Testis (tissue), 3 donors: ENCODE measurements around the gene BMP7. TPM values are rescaled to one million over a fixed set of nuclear protein-coding genes. Genes with fewer than 3 reads are reported as not detected.
"Not testable (repeated sequence)": the region's sequence is repeated elsewhere in the genome, so short reads cannot be mapped to it uniquely, and the experiment has no call there.

Experiments
- DNase-seq: peaks from one replicate; pipeline ENCODE4 v3.0.0-alpha.2; 2019
- H3K27ac ChIP-seq, 2 donors: fragments of 200-600 bp; sonication (generic); one replicate each; pipeline ENCODE4 v1.5.1; 2019
- H3K27me3 ChIP-seq: fragments of 200-600 bp; sonication (generic); one replicate; pipeline ENCODE4 v1.5.1; 2019
- H3K36me3 ChIP-seq: fragments of 200-600 bp; sonication (generic); one replicate; pipeline ENCODE4 v1.5.1; 2017; ENCODE audit warnings: low read depth; ENCODE audit errors: missing control alignments
- H3K4me1 ChIP-seq: fragments of 200-600 bp; sonication (generic); one replicate; pipeline ENCODE4 v1.5.1; 2019
- H3K4me3 ChIP-seq, 2 donors: fragments of 200-600 bp; sonication (generic); one replicate each; pipeline ENCODE4 v1.5.1; 2017 to 2019
- H3K9me3 ChIP-seq: fragments of 200-600 bp; sonication (generic); one replicate; pipeline ENCODE4 v1.5.1; 2017
- POLR2A ChIP-seq: fragments of 450-650 bp; IDR thresholded peaks from one replicate; pipeline ENCODE4 v1.6.1; 2017; ENCODE audit warnings: antibody characterized with exemption, mild to moderate bottlenecking, moderate library complexity
- WGBS, 2 donors: methylation state at CpG; one replicate each; pipeline ENCODE4 v1.1.5; 2018; 5-methylcytosine and 5-hydroxymethylcytosine counted together
- intact Hi-C: fragments of 100-400 bp; cut with DNase I; formaldehyde crosslinking; loops from one replicate; pipeline ENCODE4 v1.15.1; 2023; ENCODE audit warnings: low total_unique reads
- polyA plus RNA-seq: library from polyadenylated mRNA; stranded (reverse); fragments of 350-450 nt; fragmentation: Illumina TruSeq; extraction: RNeasy Lipid Tissue Mini Kit (QIAGEN cat#74804); gene quantifications from one replicate; pipeline ENCODE4 v1.2.3, GENCODE V29; 2014; ENCODE audit warnings: low read depth, low replicate concordance; ENCODE audit not compliant: insufficient read depth
- total RNA-seq, 2 donors: library from RNA; depleted of rRNA; stranded (reverse); fragments of >200 nt; gene quantifications; one replicate each; pipeline ENCODE4 v1.2.3, GENCODE V29; 2016
- TF ChIP-seq, protein P1 (sequence below), 3 experiments: fragments of 450-650 bp in 2 of 3; fragments of 200-600 bp in 1 of 3; sonication (generic) in 1 of 3; IDR thresholded peaks; one replicate each; pipeline ENCODE4 v1.5.1; 2016 to 2019; ENCODE audit warnings: antibody characterized with exemption in 3 of 3, mild to moderate bottlenecking in 2 of 3, moderate library complexity in 1 of 3

BMP7 gene
- total and polyA plus RNA-seq, 3 donors from 2014 or later: 2.4 to 7.1 (median 3.3) TPM

DNA sequence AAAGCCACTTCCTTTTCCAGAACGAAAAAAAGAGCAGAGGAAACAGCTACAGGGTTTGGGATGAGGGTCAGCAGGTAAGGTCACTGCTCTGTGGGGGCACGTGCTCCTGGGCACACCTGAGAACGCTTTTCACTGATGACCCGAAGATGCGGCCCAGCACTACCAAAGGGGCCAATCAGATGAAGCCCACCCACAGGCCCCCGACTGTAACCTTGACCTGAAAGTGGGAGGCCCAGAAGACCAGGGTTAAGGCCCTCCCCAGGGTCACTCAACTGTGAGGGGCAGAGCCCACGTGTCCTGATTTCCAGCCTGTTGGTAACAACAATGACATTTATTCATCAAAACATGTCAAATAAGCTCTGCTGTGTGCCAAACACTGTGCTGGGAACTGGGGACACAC lies 108.0 kb downstream of the BMP7 start:
- Histone ChIP-seq H3K36me3 (no peaks in the 10 kb centered on the region), H3K27me3 (no peaks in the 10 kb centered on the region), H3K9me3 (no peaks in the 10 kb centered on the region), H3K4me3 (no peak overlapping the region), H3K4me1 (no peaks in the 10 kb centered on the region), H3K27ac (no peak overlapping the region)
- no peak for DNase-seq
- whole genome bisulfite sequencing, 2 donors: 73 to 81% methylated on average over 7 of the region's 7 CpGs
- intact Hi-C loops: no loop called here
- TF ChIP-seq, protein P1, sequence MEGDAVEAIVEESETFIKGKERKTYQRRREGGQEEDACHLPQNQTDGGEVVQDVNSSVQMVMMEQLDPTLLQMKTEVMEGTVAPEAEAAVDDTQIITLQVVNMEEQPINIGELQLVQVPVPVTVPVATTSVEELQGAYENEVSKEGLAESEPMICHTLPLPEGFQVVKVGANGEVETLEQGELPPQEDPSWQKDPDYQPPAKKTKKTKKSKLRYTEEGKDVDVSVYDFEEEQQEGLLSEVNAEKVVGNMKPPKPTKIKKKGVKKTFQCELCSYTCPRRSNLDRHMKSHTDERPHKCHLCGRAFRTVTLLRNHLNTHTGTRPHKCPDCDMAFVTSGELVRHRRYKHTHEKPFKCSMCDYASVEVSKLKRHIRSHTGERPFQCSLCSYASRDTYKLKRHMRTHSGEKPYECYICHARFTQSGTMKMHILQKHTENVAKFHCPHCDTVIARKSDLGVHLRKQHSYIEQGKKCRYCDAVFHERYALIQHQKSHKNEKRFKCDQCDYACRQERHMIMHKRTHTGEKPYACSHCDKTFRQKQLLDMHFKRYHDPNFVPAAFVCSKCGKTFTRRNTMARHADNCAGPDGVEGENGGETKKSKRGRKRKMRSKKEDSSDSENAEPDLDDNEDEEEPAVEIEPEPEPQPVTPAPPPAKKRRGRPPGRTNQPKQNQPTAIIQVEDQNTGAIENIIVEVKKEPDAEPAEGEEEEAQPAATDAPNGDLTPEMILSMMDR (IDR thresholded peaks at IDR 0.05): no peak
- no peak for TF ChIP-seq POLR2A

DNA sequence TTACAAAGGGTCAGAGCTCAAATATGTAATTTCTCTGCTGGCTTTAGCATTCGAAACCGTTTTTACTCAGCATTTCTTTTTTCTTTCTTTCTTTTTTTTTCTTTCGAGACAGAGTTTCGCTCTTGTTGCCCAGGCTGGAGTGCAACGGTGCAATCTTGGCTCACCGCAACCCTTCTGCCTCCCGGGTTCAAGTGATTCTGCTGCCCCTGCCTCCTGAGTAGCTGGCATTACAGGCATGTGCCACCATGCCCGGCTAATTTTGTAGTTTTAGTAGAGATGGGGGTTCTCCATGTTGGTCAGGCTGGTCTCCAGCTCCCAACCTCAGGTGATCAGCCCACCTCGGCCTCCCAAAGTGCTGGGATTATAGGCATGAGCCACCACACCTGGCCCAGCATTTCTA lies 108.7 kb downstream of the BMP7 start:
- H3K4me1 ChIP-seq, H3K27ac ChIP-seq, DNase-seq, H3K27me3 ChIP-seq, H3K36me3 ChIP-seq, H3K4me3 ChIP-seq, H3K9me3 ChIP-seq, intact Hi-C loops: not testable (repeated sequence)
- 62 to 69% methylated on average over 9 of the region's 9 CpGs for WGBS, 2 donors

- DNase-seq: no peak
- TF ChIP-seq, protein P1 (IDR thresholded peaks at IDR 0.05): no peak
- no peak for TF ChIP-seq POLR2A
- Histone ChIP-seq H3K4me3 (no peak overlapping the region), H3K4me1 (no peaks in the 10 kb centered on the region), H3K27me3 (no peaks in the 10 kb centered on the region), H3K36me3 (no peaks in the 10 kb centered on the region), H3K27ac (no peak overlapping the region), H3K9me3 (no peaks in the 10 kb centered on the region)
- intact Hi-C loops: no loop called here
- WGBS, 2 donors: 72 to 75% methylated on average over 4 to 13 of the region's 13 CpGs
These were observed 109.2 kb downstream of the BMP7 start for GRCh38 chr20:57157106-57157691.

DNA sequence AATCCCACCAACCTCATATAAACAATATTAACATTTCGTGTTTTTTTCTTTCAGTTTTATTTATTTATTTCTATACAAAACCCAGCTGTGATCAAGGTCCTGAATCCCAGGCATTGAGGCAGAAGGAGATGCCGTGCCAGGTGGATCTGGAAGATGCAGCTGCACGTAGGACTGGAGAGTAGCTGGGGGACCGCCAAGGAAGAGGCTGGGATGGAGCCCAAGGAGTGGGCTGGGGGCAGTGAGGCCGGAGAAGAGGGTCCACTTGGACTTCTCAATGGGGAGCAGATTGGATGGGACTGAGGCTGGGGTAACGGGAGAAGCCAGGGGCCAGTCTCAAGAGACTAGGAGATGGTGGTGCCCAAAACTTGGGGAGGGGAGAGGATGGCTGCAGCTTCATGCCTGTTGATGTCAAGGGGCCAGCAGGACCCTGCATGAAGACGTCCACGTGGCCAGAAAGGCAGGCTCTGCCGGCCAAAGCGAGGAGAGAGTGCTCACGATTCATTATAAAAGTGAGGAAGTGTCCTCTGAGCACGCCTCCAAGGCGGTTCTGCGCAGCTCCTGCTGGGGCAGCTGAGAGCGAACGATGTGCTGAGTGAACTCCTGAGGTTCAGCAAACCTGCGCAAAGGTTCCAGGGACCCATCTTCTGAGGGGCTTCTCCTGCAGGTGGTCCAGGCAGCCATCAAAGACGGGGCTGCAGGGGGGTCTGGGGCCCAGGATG lies 110.3 kb downstream of the BMP7 start:
- TF ChIP-seq, protein P1 (IDR thresholded peaks at IDR 0.05): no peak
- TF ChIP-seq POLR2A: no peak
- intact Hi-C loops: no loop called here
- WGBS, 2 donors: 87 to 91% methylated on average over 17 to 18 of the region's 18 CpGs
- DNase-seq: no peak
- Histone ChIP-seq H3K36me3 (no peaks in the 10 kb centered on the region), H3K4me3 (no peak overlapping the region), H3K4me1 (no peaks in the 10 kb centered on the region), H3K27me3 (no peaks in the 10 kb centered on the region), H3K9me3 (no peaks in the 10 kb centered on the region), H3K27ac (no peak overlapping the region)

GRCh38 chr20:57155415-57155814 lies 111.0 kb downstream of the BMP7 start:
- Histone ChIP-seq H3K27ac (no peak overlapping the region), H3K36me3 (no peaks in the 10 kb centered on the region), H3K9me3 (no peaks in the 10 kb centered on the region), H3K4me1 (no peaks in the 10 kb centered on the region), H3K27me3 (no peaks in the 10 kb centered on the region), H3K4me3 (no peak overlapping the region)
- TF ChIP-seq, protein P1 (IDR thresholded peaks at IDR 0.05): no peak
- TF ChIP-seq POLR2A: no peak
- intact Hi-C loops: no loop called here
- WGBS, 2 donors: 83 to 87% methylated on average over 6 to 8 of the region's 8 CpGs
- no peak for DNase-seq
